ENCODE measurements around the gene ORAI3.

The ORAI3 gene

DNA sequence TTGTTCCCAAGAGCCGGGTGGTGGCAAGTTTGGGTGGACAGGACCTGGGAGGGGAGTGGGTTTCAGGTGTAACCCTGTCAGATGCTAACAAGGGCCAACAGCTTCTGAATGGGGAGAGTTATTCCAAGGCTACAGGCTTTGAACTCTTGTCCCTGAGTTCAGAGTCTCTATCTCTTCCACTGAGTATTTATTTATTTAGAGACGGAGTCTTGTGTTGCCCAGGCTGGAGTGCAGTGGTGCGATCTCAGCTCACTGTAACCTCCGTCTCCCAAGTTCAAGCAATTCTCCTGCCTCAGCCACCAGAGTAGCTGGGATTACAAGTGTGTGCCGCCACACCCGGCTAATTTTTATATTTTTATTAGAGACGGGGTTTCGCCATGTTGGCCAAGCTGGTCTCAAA, 6.1 kb downstream of the ORAI3 start:
- H3K4me3 ChIP-seq (ENCODE audit: low read length): no peak overlapping the region
- no peak for DNase-seq (ENCODE audit: low read depth)
- TF ChIP-seq, protein P1, sequence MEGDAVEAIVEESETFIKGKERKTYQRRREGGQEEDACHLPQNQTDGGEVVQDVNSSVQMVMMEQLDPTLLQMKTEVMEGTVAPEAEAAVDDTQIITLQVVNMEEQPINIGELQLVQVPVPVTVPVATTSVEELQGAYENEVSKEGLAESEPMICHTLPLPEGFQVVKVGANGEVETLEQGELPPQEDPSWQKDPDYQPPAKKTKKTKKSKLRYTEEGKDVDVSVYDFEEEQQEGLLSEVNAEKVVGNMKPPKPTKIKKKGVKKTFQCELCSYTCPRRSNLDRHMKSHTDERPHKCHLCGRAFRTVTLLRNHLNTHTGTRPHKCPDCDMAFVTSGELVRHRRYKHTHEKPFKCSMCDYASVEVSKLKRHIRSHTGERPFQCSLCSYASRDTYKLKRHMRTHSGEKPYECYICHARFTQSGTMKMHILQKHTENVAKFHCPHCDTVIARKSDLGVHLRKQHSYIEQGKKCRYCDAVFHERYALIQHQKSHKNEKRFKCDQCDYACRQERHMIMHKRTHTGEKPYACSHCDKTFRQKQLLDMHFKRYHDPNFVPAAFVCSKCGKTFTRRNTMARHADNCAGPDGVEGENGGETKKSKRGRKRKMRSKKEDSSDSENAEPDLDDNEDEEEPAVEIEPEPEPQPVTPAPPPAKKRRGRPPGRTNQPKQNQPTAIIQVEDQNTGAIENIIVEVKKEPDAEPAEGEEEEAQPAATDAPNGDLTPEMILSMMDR (conservative IDR thresholded peaks at IDR 0.05; ENCODE audit: low read length): no peak

DNA sequence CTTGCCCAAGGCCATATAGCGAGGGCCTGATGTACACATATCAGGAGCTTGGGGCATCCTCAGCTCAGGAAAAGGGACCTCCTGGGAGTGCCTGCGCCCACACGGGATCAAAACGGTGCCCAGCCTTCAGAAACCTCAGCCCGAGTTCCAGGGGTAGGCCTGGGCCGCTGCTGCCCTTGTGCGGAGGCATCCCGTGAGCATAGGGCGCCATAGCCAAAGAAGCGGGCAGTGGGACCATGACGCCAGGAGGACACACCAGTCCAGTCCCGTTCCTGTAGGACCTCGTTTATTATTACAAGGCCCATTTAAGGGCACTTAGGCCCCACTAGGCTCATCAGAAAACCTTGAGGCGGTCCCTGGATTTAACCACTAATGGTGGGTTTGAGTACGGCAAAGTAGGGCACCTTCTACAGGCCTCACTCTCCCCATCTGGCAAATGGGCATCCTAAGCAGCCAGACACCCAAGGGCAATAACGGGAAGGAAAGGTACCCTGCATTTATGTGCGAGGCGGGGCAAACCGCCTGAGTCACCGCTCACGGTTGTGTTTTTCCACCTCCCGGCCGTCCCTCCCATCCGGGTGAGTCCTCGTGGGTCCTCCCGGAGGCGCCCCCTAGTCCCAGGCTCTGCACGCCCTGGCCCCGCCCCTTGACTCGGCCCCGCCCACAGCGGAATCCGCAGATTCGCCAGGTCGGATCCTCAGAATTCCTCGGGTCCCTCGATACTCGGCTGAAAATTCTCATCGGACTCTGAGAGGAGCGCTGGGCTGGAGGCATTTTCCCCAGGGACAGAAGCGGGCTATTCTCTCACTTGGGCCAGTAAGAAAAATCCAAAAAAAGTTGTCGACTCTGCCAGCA, 8.0 kb downstream of the ORAI3 start:
- TF ChIP-seq, protein P1 (conservative IDR thresholded peaks at IDR 0.05; ENCODE audit: low read length): peak; percentile 42
- peak overlapping the region; percentile 87 for H3K4me3 ChIP-seq (ENCODE audit: low read length)
- DNase-seq (ENCODE audit: low read depth): peak; percentile 78

DNA sequence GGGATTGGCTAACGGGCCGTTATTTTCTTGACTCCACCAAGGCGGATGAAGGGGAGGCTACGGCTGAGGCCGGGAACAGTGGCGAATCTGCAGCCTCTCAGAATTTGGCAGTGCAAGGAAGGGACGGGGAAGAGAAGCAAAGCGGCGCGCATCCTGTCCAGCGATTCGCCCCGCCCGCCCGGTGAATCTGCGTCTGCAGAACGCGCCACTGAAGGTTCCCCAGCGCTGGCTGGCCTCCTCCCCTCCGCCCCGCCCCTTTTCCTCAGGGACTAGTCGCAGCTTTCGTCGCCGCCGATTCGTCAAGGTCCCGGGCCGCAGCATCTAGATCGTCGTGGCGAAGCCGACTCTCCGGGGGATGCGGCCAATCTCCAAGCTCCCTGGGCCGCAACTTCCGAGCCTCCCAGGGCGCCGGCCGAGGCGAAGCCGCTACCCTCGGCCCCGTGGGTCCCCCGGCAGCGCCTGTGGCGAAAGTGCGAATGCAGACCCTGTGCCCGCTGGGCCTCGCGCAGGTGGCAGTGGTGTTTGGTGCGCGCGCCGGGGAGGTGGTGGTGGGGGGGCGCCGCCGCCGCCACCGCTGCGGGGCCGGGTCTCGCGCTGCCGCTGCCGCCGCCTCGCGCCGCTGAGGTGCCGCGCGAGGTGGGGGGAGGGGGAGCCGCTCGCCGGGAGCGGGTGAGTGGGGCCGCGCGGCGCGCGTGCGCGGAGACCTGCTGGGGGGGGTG, 8.7 kb downstream of the ORAI3 start, which contains the start of gene SETD1A:
Gene SETD1A (plus strand): TSS at position 299 of the 719 bp plus-strand sequence. CDS start 978 bp downstream, outside the sequence.
- TF ChIP-seq, protein P1 (conservative IDR thresholded peaks at IDR 0.05; ENCODE audit: low read length): no peak
- H3K4me3 ChIP-seq (ENCODE audit: low read length): peak within 1 kb of the TSS; percentile 87
- DNase-seq (ENCODE audit: low read depth): peak; percentile 96

DNA sequence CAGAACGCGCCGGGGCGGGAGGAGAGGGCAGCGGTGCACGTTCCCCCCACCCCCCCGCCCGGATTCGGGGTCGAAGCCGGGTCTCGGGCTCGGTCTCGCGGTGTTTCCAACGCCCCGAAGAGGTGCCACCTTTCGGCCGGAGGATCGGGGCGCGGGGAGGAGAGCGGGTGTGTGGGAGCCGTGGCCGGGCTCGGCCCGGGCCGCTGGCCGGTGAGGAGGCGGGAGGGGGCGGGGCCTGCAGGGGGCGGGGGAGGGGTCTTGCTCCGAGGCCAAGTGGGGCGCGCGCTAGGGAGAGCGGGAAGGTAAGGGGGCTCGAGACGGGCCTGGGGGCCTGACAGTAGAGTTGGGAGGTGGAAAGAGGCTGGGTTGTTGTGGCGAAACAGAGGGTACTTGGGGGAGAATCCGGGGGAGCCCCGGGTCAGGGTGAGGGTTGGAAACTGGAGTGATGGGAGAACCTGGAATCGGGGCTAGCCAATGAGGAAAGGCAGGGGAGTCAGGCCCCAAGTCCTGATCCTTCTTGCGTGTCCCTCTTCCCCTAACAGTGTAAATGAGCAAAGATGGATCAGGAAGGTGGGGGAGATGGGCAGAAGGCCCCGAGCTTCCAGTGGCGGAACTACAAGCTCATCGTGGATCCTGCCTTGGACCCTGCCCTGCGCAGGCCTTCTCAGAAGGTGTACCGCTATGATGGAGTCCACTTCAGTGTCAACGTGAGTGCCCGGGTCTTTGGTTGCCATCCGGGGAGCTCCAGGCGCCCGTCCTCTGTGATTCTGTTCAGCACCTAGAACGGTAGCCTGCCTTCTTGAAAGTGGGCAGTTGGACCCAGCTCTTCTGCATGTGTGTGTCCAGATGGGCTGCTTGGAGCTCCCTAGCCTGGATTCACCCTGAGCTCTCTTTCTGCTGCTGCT, 9.6 kb downstream of the ORAI3 start:
- H3K4me3 ChIP-seq (ENCODE audit: low read length): peak overlapping the region; percentile 87
- DNase-seq (ENCODE audit: low read depth): peak; percentile 48
- TF ChIP-seq, protein P1 (conservative IDR thresholded peaks at IDR 0.05; ENCODE audit: low read length): no peak

DNA sequence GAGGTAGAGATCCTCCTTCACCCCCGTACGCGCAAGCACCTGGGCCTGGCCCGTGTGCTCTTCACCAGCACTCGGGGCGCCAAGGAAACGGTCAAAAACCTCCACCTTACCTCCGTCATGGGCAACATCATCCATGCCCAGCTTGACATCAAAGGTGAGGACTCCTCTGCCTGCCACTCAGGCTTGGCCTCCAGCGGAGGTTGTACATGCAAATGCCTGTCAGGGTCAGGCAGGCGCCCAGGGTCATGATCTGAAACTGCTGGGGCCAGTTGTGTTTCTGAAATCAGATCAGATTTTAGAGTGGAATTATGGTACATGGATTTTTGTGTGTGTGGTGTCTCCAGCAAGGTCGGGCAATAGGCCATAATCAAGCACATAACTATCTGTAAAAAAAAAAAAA, 12.5 kb downstream of the ORAI3 start:
- no peak overlapping the region for H3K4me3 ChIP-seq (ENCODE audit: low read length)
- TF ChIP-seq, protein P1 (conservative IDR thresholded peaks at IDR 0.05; ENCODE audit: low read length): no peak
- DNase-seq (ENCODE audit: low read depth): no peak

DNA sequence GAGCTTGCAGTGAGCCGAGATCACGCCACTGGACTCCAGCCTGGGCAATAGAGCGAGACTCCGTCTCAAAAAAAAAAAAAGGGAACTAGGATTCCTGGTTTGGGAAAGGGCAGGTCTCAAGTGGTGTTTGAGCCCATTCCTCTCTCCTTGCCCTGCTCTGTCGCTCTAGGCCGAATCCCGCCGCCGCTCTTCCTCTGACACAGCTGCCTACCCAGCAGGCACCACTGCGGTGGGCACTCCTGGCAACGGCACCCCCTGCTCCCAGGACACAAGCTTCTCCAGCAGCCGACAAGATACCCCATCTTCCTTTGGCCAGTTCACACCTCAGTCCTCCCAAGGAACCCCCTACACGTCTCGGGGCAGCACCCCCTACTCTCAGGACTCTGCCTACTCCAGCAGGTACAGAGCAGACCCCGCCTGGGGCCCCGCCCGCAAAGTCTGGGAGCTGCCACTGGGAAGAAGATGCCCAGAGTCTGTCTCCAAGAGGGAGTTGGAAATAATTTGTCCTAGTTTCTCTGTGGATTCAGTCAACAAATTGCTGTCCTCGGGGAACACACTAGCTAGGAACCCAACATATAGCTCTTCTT, 15.2 kb downstream of the ORAI3 start:
- H3K4me3 ChIP-seq (ENCODE audit: low read length): no peak overlapping the region
- DNase-seq (ENCODE audit: low read depth): no peak
- TF ChIP-seq, protein P1 (conservative IDR thresholded peaks at IDR 0.05; ENCODE audit: low read length): no peak

Measured in AG10803 (cell line).